IPS-18c (cell line): ENCODE results near the gene COLEC11.

Experiments used
- H3K4me3 ChIP-seq: 2 replicates; pipeline ENCODE4 v1.7.0; 2013; ENCODE audit warnings: low read depth, mild to moderate bottlenecking, low read length, moderate library complexity; ENCODE audit not compliant: insufficient read depth
- H3K9me3 ChIP-seq: one replicate; pipeline ENCODE4 v1.6.1; 2013; ENCODE audit warnings: mild to moderate bottlenecking, low read length, moderate library complexity; ENCODE audit not compliant: control insufficient read depth, insufficient read depth

The COLEC11 gene

DNA sequence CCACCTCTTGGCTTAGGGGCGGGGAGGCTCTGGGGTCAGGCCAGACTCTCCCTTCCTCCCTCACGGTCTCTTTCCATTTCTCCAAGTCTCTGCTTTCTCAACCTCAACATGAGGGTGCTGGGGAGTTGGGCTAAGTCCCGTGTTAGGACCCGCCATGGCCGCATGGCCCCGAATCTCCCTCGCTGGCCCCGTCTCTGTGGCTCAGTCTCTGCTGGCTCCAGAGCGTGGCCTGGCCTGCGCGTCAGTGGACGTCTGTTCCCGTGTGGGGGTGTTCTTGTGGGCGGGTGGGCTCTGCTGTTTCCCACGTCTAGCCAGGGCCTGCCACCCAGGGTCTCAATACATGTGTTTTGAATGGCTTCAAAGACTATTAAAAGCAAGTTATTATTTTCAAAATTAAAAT lies 75.5 kb downstream of the COLEC11 start:
- no peaks in the 10 kb centered on the region for H3K9me3 ChIP-seq
- H3K4me3 ChIP-seq: no peak overlapping the region

DNA sequence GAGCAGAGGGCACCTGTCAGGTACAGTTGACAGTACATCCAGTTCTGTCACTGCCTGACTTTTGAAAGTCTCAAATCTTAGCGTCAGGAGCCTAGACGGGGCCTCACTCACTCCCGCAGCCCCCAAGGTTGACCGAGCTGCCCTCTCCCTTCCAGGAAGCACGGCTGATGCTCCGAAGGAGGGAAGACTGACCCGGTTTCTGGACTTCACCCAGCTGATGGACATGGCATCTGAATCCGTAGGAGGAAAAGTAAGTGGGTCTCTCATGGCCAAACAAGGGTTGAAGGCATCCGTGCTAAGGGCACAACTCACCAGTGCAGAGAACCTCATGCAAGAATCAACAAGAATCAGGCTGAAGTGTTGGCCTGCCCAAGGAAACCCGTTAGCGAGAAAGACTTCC lies 76.0 kb downstream of the COLEC11 start:
- no peaks in the 10 kb centered on the region for H3K9me3 ChIP-seq

DNA sequence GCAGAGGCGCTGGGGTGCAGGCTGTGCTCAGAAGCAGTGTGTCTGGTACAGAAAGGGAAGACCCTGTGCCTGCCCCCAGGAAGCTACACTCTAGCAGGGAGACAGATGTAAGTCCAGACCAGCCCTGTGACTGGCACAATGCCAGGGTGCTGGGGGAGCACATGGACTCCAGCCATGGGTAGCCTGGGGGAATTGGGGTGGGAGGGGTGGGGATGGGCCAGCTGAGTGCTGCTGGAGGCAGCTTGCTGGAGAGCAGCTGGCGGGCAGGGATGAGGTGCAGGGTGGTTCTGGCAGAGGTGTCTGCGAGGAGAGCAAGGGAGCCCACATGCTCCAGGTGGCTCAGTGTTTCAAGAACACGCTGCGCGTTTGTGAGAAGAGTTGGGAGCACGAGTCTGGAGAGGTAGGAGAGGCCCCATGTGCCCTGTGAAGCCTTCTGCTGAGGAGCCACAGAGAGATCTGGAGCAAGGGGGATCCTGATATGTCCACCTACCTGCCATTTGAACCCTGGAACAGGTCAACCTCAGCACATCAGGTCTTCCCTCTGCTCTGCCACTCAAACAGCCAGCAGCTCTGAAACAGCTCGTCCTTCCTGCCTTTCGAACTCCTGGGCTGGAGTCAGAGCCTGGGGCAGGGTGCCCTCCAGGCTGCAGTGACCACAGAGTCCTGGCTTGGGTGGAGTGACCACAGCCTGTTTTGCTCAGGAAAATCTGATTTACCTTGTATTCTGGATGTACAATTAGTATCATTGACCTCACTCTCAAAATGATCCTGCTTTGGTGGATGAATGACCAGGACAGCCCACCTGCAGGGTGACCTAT lies 78.2 kb downstream of the COLEC11 start:
- Histone ChIP-seq H3K4me3 (no peak overlapping the region), H3K9me3 (no peaks in the 10 kb centered on the region)

More for the DNA sequence above, 76.0 kb downstream of the COLEC11 start:
- no peak overlapping the region for H3K4me3 ChIP-seq

DNA sequence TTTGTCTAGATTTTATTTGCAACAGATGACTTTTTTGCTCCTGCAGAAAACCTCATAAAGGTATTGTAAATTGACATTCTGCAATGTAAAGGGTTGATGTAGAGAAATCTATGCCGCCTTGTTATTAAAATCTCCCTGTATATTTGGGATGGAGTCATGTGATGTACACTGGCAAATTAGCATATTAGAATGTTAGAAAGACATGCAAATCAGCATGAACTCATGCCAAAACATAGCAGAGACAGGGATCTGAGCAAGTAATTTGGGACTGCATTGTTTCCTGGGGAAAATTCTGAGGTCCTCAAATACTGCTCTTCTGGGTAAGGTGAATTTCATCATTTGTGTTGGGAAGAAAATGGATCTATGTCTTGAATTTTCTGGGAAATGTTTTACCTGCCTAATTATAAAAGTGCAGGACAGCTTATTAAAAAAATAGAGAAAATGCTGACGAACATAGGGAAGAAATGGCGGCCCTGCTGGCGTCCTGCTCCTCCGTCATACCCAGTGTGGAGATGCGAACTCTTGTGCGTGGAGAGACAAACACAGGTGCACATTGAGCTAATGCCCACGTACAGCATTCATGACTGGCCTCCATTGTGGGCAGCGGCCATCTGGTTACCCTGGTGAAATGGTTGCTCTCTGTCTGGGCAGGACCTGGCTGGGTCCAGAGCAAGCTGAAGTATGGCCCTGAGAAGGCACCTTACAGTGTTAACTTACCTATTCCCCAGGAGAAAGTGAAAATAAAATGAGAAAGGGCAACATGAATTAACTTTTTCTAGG lies 79.3 kb downstream of the COLEC11 start:
- Histone ChIP-seq H3K9me3 (no peaks in the 10 kb centered on the region), H3K4me3 (no peak overlapping the region)

DNA sequence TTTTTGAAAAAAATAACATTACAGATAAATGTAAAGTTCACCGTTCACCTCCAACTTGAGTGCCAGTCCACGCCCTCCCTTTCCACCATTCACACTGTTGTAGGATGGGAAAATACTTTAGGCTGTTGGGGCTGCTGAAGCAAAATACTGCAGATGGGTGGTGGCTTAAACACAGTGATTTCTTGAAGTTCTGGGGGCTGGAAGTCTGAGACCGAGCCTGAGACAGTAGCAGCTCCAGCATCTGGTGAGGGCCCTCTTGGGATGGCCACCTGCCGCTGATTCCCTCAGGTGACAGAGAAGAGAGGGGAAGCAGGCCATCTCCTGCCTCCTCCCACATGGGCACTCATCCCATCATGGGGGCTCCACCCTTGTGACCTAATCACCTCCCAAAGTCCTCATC lies 80.8 kb downstream of the COLEC11 start:
- no peaks in the 10 kb centered on the region for H3K9me3 ChIP-seq
- no peak overlapping the region for H3K4me3 ChIP-seq

DNA sequence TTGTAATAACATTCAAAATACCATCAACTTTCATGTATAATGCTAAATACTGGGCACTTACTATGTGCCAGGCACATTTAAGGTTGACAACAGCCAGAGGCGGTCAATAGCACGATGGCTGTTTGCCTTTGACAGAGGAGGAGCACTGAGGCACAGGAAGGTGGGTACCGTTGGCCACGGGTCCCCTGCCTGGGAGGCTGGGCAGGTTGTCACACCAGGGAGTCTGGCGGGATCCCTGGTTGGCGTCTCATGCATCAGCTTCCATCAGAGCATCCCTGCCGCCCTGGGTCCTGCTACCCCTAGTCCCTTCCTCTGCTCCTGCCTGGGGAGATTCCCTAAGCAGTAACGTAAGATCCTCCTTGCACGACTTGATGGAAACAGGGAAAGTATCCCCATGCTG lies 82.5 kb downstream of the COLEC11 start:
- no peak overlapping the region for H3K4me3 ChIP-seq
- H3K9me3 ChIP-seq: no peaks in the 10 kb centered on the region

DNA sequence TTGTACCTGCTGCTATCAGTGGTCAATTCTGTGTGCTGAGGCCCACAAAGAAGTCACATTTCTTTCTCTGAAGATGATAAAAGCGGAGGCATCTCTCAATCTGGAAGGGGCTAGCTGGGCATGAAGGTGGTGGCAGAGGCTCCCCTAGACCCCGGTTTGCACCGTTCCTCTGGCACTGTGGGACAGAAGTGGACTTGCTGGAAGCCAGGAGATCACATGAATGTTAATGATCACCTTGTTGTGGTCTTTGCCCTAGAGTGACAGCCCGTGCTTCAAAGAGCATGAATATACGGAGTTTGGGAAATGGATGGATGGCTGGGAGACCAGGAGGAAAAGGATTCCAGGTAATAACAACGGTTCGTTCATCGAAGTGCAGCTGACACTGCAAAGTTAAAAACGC lies 83.3 kb downstream of the COLEC11 start:
- no peak overlapping the region for H3K4me3 ChIP-seq
- no peaks in the 10 kb centered on the region for H3K9me3 ChIP-seq

DNA sequence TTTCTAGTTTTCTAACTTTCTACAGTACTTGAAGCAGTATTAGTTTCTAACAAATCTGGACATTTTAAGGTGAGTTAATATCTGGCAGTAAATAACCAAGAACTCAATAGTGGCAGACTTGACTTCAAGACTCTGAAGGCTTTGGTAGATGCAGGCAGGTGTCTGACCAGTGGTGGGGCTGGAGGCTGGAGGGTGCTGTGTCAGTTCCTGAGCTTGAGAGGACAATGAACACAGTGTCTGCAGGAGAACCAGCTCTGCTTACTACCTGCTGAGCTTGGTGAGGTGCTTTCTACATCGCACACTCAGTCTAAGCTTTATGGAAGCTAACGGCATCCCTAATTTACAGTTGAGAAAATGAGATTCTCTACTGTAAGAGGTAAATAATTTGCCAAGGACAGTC lies 84.3 kb downstream of the COLEC11 start:
- H3K9me3 ChIP-seq: no peaks in the 10 kb centered on the region
- no peak overlapping the region for H3K4me3 ChIP-seq

DNA sequence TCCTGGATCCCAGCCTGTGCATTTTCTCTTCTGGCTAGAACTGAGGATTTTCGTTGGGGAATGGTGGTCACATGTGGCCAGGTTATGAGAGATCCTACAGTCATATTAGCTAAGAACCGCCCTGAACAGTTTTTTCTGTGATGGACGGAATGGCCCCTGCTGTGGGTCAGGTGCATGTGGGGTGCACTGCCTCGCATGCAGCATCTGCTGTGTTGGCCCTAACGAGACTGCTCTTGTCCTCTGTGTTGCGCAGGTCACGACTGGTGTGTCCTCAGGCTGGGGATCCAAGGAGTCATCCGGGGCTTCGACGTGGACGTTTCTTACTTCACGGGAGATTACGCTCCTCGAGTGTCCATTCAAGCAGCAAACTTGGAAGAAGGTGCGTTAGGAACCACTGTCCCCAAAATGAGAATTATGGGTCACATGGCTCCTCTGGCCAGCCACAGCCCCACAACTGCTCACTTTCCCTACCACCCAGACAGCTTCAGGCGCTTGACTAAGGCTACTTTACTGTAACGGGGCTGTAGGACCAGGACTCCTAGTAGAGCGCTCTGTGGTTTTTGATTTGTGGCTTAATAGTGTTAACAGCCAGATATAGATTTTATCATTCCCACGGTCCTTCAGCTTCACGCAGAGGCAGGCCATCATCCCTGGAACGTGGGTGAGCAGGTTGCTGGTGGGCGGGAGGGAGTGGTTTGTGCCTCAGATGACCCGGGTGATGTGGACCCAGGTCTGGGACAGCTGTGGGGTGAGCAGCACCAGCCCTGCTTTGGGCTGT lies 84.9 kb downstream of the COLEC11 start:
- Histone ChIP-seq H3K9me3 (no peaks in the 10 kb centered on the region), H3K4me3 (no peak overlapping the region)

DNA sequence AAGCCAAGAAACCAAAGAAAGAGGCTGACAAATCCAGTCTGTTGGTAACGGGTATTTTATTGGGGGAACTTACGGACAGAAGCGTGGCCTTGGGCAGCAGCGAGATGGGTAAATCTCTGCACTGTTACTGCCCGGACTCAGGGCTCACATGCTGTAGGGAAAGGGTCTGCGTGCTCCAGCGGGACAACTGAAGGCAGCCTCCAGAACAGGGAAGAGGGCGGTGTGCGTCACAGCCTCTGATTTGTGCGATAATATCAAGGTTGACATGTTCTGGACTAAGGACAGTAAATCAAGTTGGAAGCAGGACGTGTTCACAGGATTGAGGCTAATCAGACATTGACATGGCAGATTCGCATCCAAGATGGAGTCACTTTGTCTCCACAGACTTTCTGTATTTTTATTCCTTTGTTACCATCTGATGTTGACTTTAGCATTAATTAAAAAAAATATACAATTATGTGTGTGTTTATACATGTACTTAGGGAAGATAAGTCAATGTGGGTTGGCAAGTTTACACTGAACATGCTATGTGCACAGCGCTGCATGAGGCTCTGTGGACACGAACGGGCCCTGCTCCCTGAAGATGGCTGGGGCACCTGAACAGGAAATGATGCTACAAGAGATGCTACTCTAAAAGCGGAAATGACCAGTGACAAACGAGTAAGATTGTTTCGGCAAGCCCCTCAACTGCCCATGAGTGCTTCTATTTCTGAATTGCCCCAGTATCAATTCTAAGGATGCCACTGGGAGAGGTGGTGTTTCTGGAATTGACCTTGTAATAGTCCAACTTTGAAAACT lies 85.8 kb downstream of the COLEC11 start:
- Histone ChIP-seq H3K4me3 (no peak overlapping the region), H3K9me3 (no peaks in the 10 kb centered on the region)

DNA sequence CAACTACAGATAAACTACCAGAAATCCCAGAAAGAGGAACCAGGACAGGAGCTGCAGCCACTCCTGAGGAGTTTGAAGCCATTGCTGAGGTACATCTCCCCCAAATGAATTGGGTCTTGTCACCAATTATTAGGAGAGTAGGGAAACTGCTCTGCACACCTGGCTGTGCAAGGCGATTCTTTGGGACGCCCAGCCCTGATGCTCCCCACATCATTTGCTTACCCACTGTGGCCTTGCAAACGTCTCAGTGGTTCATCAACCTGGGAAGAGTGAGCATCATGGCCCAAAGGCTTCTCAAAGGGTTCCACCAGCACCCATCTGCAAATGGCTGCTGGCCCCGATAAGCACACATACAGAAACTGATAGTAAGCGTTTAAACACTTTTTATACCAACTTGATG lies 86.7 kb downstream of the COLEC11 start:
- Histone ChIP-seq H3K9me3 (no peaks in the 10 kb centered on the region), H3K4me3 (no peak overlapping the region)

DNA sequence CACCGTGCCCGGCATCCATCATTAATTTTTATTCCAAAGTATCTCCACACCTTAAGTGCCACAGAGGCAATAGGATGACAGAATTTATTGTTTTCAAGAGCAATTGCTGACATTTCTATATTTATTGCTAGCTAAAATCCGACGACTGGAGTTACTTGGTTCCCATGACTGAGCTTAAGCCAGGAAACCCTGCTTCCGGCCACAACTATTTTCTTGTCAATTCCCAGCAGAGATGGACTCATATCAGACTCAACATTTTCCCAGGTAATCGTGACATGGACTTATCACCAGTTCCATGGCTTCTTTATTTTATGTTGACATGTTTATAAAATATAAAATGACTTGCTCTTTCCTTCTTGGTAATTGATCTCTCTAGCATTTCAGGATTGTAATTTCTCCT lies 87.9 kb downstream of the COLEC11 start:
- H3K9me3 ChIP-seq: no peaks in the 10 kb centered on the region
- H3K4me3 ChIP-seq: no peak overlapping the region

DNA sequence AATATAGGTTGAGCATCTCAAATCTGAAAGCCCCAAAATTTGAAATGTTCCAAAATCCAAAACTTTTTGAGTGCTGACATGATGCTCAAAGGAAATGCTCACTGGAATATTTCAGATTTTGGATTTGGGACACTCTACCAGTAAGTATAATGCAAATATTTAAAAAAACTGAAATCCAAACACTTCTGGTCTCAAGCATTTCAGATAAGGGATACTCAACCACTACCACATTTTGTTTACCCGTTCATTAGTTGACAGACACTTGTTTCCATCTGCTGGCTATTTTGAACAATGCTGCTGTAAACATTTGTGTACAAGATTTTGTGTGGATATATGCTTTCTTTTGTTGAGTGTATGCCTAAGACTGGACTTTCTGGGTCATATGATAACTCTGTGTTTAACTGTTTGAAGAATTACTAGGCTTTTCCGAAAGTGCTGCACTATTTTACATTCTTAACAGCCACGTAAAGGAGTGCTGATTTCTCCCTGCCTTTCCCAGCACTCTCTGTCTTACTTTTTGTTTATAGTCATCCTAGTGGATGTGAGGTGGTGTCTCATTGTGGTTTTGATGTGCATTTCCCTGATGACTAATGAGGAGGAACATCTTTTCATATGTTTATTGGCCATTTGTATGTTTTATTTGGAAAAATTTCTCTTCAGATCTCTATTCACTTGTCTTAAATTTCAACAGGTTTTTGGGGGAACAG lies 89.0 kb downstream of the COLEC11 start:
- H3K4me3 ChIP-seq: no peak overlapping the region

DNA sequence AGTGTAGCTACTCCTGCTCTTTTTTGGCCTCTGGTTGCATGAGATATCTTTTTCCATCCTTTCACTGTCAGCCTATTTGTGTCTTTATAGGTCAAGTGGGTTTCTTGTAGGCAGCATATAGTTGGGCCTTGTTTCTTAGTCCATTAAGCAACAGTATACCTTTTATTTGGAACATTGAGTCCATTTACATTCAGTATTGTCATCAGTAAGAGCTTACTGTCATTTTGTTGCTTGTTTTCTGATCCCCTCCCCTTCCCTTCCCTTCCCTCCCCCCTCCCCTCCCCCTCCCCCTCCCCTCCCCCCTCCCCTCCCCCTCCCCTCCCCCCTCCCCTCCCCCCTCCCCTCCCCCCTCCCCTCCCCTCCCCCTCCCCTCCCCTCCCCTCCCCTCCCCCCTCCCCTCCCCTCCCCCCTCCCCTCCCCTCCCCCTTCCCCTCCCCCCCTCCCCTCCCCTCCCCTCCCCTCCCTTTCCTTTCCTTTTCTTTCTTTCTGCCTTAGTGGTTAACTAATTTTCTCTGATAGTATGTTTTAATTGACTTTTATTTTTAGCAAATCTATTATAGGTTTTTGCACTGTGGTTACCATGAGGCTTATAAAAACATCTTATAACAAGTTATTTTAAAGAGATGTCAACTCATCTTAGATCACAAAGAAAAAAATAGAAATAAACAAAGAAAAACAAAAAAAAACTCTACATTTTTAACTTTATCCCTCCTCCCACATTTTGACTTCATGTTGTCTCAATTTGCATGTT lies 95.3 kb downstream of the COLEC11 start:
- no peak overlapping the region for H3K4me3 ChIP-seq
- no peaks in the 10 kb centered on the region for H3K9me3 ChIP-seq

More for the DNA sequence above, 89.0 kb downstream of the COLEC11 start:
- H3K9me3 ChIP-seq: no peaks in the 10 kb centered on the region

DNA sequence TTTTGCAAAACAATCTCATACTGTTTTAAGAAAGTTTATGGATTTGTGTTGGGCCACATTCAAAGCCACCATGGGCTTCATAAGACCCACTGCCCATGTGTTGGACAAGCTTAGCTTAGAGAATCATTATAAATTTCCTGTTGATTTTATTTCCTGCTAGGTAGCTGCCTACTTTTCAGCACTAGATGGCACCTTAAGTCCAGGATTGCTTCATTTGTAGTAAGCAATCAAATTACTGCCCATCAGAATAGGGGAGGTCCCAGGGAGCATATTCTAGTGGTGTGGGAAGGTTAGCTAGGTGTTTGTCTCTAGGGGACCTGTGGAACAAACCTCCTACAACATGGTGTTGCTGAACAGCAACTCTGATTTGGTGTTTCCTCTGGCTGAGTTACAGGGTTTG lies 97.5 kb downstream of the COLEC11 start:
- Histone ChIP-seq H3K9me3 (no peaks in the 10 kb centered on the region), H3K4me3 (no peak overlapping the region)
